Measurements from ENCODE around the gene GIMAP7. TPM values are rescaled to one million over a fixed set of nuclear protein-coding genes. Genes with fewer than 3 reads are reported as not detected.

GIMAP7 gene
- total RNA-seq, 1 experiment from 2014 or later = 0.25 TPM

- no TSS peak for BruUV-seq (replicated peaks)
- DNase-seq (ENCODE audit: low read depth, low spot score) = no peak
- Histone ChIP-seq H3K79me2 (ENCODE audit: insufficient read depth, low read length) (no peaks in the 10 kb centered on the region), H3K9ac (ENCODE audit: low read length) (no peak overlapping the region), H3K9me3 (ENCODE audit: control insufficient read depth in 1 of 2, insufficient read depth in 1 of 2, low read depth in 1 of 2, low read length in 2 of 2) (no peaks in the 10 kb centered on the region), H4K20me1 (ENCODE audit: insufficient read depth) (no peaks in the 10 kb centered on the region), H3K4me3 (replicated peaks in 1 of 2; ENCODE audit: low read depth in 1 of 2, low read length in 2 of 2) (no peak overlapping the region), H3K27ac (ENCODE audit: low read depth, low read length) (no peak overlapping the region), H2AFZ (ENCODE audit: low read depth, low read length, poor library complexity, severe bottlenecking) (no peak overlapping the region), H3K36me3 (ENCODE audit: control insufficient read depth in 1 of 2, insufficient read depth in 2 of 2, low read length in 2 of 2) (no peaks in the 10 kb centered on the region), H3K27me3 (ENCODE audit: insufficient read depth, low read length) (no peaks in the 10 kb centered on the region), H3K4me2 (ENCODE audit: low read length) (no peak overlapping the region), H3K4me1 (ENCODE audit: control insufficient read depth in 1 of 2, insufficient read depth in 2 of 2, low read length in 2 of 2) (no peaks in the 10 kb centered on the region), H3K9me2 (ENCODE audit: insufficient read depth) (no peaks in the 10 kb centered on the region)
- ChIA-PET RAD21 (ENCODE audit: low non-redundant PET in 1 of 2, low total read pairs in 2 of 2, uncharacterized antibody in 2 of 2, unreplicated experiment in 2 of 2) (no interaction called here), CTCF (no interaction called here), POLR2A (no interaction called here)
- ATAC-seq = no peak
- intact Hi-C loops (cut with micrococcal nuclease) = no loop called here
- TF ChIP-seq, protein P1, sequence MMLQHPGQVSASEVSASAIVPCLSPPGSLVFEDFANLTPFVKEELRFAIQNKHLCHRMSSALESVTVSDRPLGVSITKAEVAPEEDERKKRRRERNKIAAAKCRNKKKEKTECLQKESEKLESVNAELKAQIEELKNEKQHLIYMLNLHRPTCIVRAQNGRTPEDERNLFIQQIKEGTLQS (IDR thresholded peaks at IDR 0.05) = no peak
- TF ChIP-seq ZBTB33 (IDR thresholded peaks at IDR 0.05; ENCODE audit: extremely low read depth, insufficient replicate concordance, low read length) (no peak), CEBPB (IDR thresholded peaks at IDR 0.05; ENCODE audit: low read depth) (no peak), ELF1 (IDR thresholded peaks at IDR 0.05; ENCODE audit: borderline replicate concordance, low read depth) (no peak)
Measured at GRCh38 chr7:150553163-150553562, 38.5 kb downstream of the GIMAP7 start.

GRCh38 chr7:150556521-150557138 lies 42.0 kb downstream of the GIMAP7 start:
- ChIA-PET RAD21 (ENCODE audit: low non-redundant PET in 1 of 2, low total read pairs in 2 of 2, uncharacterized antibody in 2 of 2, unreplicated experiment in 2 of 2) (no interaction called here), CTCF (no interaction called here), POLR2A (no interaction called here)
- H3K4me2 ChIP-seq (ENCODE audit: low read length) = no peak overlapping the region
- H3K79me2 ChIP-seq (ENCODE audit: insufficient read depth, low read length) = no peaks in the 10 kb centered on the region
- DNase-seq (ENCODE audit: low read depth, low spot score) (no peak), ATAC-seq (no peak)
- no peaks in the 10 kb centered on the region for H3K27me3 ChIP-seq (ENCODE audit: insufficient read depth, low read length)
- H4K20me1 ChIP-seq (ENCODE audit: insufficient read depth) = no peaks in the 10 kb centered on the region
- no peak overlapping the region for H3K4me3 ChIP-seq (replicated peaks in 1 of 2; ENCODE audit: low read depth in 1 of 2, low read length in 2 of 2)
- H3K9me2 ChIP-seq (ENCODE audit: insufficient read depth) = no peaks in the 10 kb centered on the region
- TF ChIP-seq CBX3 (IDR thresholded peaks at IDR 0.05; ENCODE audit: low read depth) = no peak
- peaks cover 0 to 6% of the 10 kb centered on the region in 2 experiments; a peak in 3 of 4 replicates for H3K9me3 ChIP-seq (ENCODE audit: control insufficient read depth in 1 of 2, insufficient read depth in 1 of 2, low read depth in 1 of 2, low read length in 2 of 2)
- intact Hi-C loops (cut with micrococcal nuclease) = no loop called here
- no peaks in the 10 kb centered on the region for H3K4me1 ChIP-seq (ENCODE audit: control insufficient read depth in 1 of 2, insufficient read depth in 2 of 2, low read length in 2 of 2)
- no peaks in the 10 kb centered on the region for H3K36me3 ChIP-seq (ENCODE audit: control insufficient read depth in 1 of 2, insufficient read depth in 2 of 2, low read length in 2 of 2)
- H2AFZ ChIP-seq (ENCODE audit: low read depth, low read length, poor library complexity, severe bottlenecking) = no peak overlapping the region
- BruUV-seq (replicated peaks) = no TSS peak
- H3K27ac ChIP-seq (ENCODE audit: low read depth, low read length) = no peak overlapping the region
- H3K9ac ChIP-seq (ENCODE audit: low read length) = no peak overlapping the region
